HepG2 (cell line): Measurements from ENCODE around the gene OGT. TPM values are rescaled to one million over a fixed set of nuclear protein-coding genes. Genes with fewer than 3 reads are reported as not detected.

ENCODE experiments used
- GABPB1 ChIP-seq: IDR thresholded peaks from 2 replicates; pipeline ENCODE4 v1.6.1; 2016; ENCODE audit warnings: mild to moderate bottlenecking, missing genetic modification reagents, moderate library complexity, missing compliant biosample characterization
- HMGXB4 ChIP-seq, 2 experiments: sonication (generic) in 1 of 2; formaldehyde crosslinking in 1 of 2; IDR thresholded peaks; 2 replicates each; pipeline versions ENCODE4 v1.4.0 to v1.6.1; 2018 to 2020; ENCODE audit warnings: missing genetic modification reagents in 2 of 2, borderline replicate concordance in 1 of 2, low read depth in 1 of 2, mild to moderate bottlenecking in 1 of 2, missing biosample characterization in 1 of 2
- MAX ChIP-seq: IDR thresholded peaks from 2 replicates; pipeline ENCODE4 v1.6.1; 2012; ENCODE audit warnings: inconsistent platforms
- MNT ChIP-seq: fragments of 450-650 bp; IDR thresholded peaks from 2 replicates; pipeline ENCODE4 v1.6.1; 2016
- NONO ChIP-seq, 2 experiments: fragments of 450-650 bp in 1 of 2; sonication (generic) in 1 of 2; formaldehyde crosslinking in 1 of 2; IDR thresholded peaks in 1 of 2; conservative IDR thresholded peaks in 1 of 2; 2 replicates each; pipeline versions ENCODE4 v1.6.1 to v1.8.0; 2017 to 2022; ENCODE audit warnings: mild to moderate bottlenecking in 1 of 2, missing genetic modification reagents in 1 of 2, moderate library complexity in 1 of 2
- PHF8 ChIP-seq: sonication (generic); formaldehyde crosslinking; IDR thresholded peaks from 2 replicates; pipeline ENCODE4 v1.5.0; 2020; ENCODE audit warnings: missing genetic modification reagents
- RFX1 ChIP-seq: fragments of 450-650 bp; IDR thresholded peaks from 2 replicates; pipeline ENCODE4 v1.6.1; 2017
- SMARCE1 ChIP-seq: fragments of 450-650 bp; IDR thresholded peaks from 2 replicates; pipeline ENCODE4 v1.6.1; 2017; ENCODE audit warnings: borderline replicate concordance
- TBX2 ChIP-seq: sonication (generic); formaldehyde crosslinking; IDR thresholded peaks from 2 replicates; pipeline ENCODE4 v1.5.0; 2020; ENCODE audit warnings: missing genetic modification reagents, mild to moderate bottlenecking, borderline replicate concordance
- UBTF ChIP-seq: sonication (generic); formaldehyde crosslinking; IDR thresholded peaks from 2 replicates; pipeline ENCODE4 v1.4.0; 2020; ENCODE audit warnings: mild to moderate bottlenecking, missing genetic modification reagents
- ZBTB2 ChIP-seq: sonication (generic); formaldehyde crosslinking; IDR thresholded peaks from 2 replicates; pipeline ENCODE4 v1.8.0; 2022; ENCODE audit warnings: low read depth, missing genetic modification reagents
- ZBTB8A ChIP-seq: sonication (generic); formaldehyde crosslinking; IDR thresholded peaks from 2 replicates; pipeline ENCODE4 v1.4.0; 2020; ENCODE audit warnings: mild to moderate bottlenecking, low read depth, missing genetic modification reagents, borderline replicate concordance
- ZNF563 ChIP-seq: sonication (generic); formaldehyde crosslinking; IDR thresholded peaks from 2 replicates; pipeline ENCODE4 v1.8.0; 2022; ENCODE audit warnings: mild to moderate bottlenecking, moderate library complexity, missing genetic modification reagents
- ZNF687 ChIP-seq: sonication (generic); formaldehyde crosslinking; IDR thresholded peaks from 2 replicates; pipeline ENCODE4 v1.5.1; 2020; ENCODE audit warnings: mild to moderate bottlenecking, missing genetic modification reagents, moderate library complexity
- ZNF768 ChIP-seq: sonication (generic); formaldehyde crosslinking; IDR thresholded peaks from 2 replicates; pipeline ENCODE4 v1.4.0; 2020; ENCODE audit warnings: missing genetic modification reagents
- polyA plus RNA-seq, 8 experiments: library from polyadenylated mRNA; depleted of rRNA in 3 of 8; stranded (reverse) in 7 of 8; unstranded in 1 of 8; fragments of >200 nt; fragmentation: Illumina TruSeq in 4 of 8; extraction: Trizol in 4 of 8; gene quantifications; 2 replicates each; pipeline versions ENCODE4 v1.2.1 to v1.2.3, GENCODE V29; 2011 to 2016; ENCODE audit warnings: low read depth in 4 of 8, missing spikeins in 1 of 8, mixed read lengths in 1 of 8; ENCODE audit not compliant: insufficient read depth in 1 of 8
- total RNA-seq, 5 experiments: library from RNA; depleted of rRNA; stranded (reverse); fragments of >200 nt; fragmentation: Illumina TruSeq; extraction: Trizol; gene quantifications; 2 replicates each; pipeline ENCODE4 v1.2.3, GENCODE V29; 2016; ENCODE audit warnings: low read depth in 1 of 5

OGT gene
- total and polyA plus RNA-seq, 2 of the 13 experiments (the other 11 are each of a cell fraction or from before 2014, with no cell fraction given), result 71.7 to 463 TPM

GRCh38 chrX:71616672-71617529 is 84.0 kb downstream of the OGT start (continued):
- TF ChIP-seq GABPB1 (CRISPR knock-in tag) (no peak), HMGXB4 (CRISPR knock-in tag; IDR thresholded peaks at IDR 0.05; ENCODE audit: borderline replicate concordance in 1 of 2, low read depth in 1 of 2) (0 out of 4 replicates have a peak, but pooled peaks have one; percentile 22 to 28), MNT (no peak), MAX (peak; percentile 45; the same call in 1 of the 2 replicates), RFX1 (no peak), NONO (IDR thresholded peaks at IDR 0.05) (no peak), NONO (CRISPR knock-in tag; conservative IDR thresholded peaks at IDR 0.05) (0 out of 2 replicates have a peak, but pooled peaks have one; percentile 20), ZNF563 (CRISPR knock-in tag) (0 out of 2 replicates have a peak, but pooled peaks have one; percentile 54), ZBTB2 (CRISPR knock-in tag) (no peak), SMARCE1 (no peak), TBX2 (CRISPR knock-in tag) (peak; percentile 23; the same call in 1 of the 2 replicates), ZNF768 (peak; percentile 37; the same call in 1 of the 2 replicates), ZBTB8A (CRISPR knock-in tag) (no peak), PHF8 (CRISPR knock-in tag) (peak; percentile 53; the same call in 1 of the 2 replicates), ZNF687 (CRISPR knock-in tag) (peak; percentile 83), UBTF (CRISPR knock-in tag) (peak; percentile 63; the same call in 1 of the 2 replicates)
